SK-N-SH (cell line): ENCODE results near the gene B3GNT7. TPM values are rescaled to one million over a fixed set of nuclear protein-coding genes. Genes with fewer than 3 reads are reported as not detected.
"Not testable (repeated sequence)": the region's sequence is repeated elsewhere in the genome, so short reads cannot be mapped to it uniquely, and the experiment has no call there.

Experiments
- CTCF ChIA-PET: fragments of 300-600, 350-600 bp; formaldehyde crosslinking; extraction: SDS; loops from one replicate; lab custom pipeline; 2021; lab: Yijun Ruan, JAX
- POLR2A ChIA-PET: fragments of 350-600 bp; sonication (Branson Sonifier 250); formaldehyde crosslinking; extraction: SDS; loops from one replicate; lab custom pipeline; 2020; ENCODE audit warnings: antibody characterized with exemption, inconsistent platforms; lab: Yijun Ruan, JAX
- DNase-seq: peaks from one replicate; pipeline ENCODE4 v3.0.0; 2012
- H2AFZ ChIP-seq: fragments of 200-600 bp; sonication (generic); 2 replicates; pipeline ENCODE4 v1.8.1; 2016; ENCODE audit warnings: antibody characterized with exemption, mild to moderate bottlenecking, low read depth
- H3F3A ChIP-seq: fragments of 200-600 bp; sonication (generic); replicated peaks from 2 replicates; pipeline ENCODE3; 2016; ENCODE audit warnings: antibody characterized with exemption, mild to moderate bottlenecking; ENCODE audit not compliant: insufficient read depth
- H3K27ac ChIP-seq, 2 experiments: fragments of 200-500 bp in 1 of 2; fragments of 200-600 bp in 1 of 2; sonication (Bioruptor generic) in 1 of 2; sonication (generic), shearing (Covaris generic) in 1 of 2; 2 replicates each; pipeline versions ENCODE4 v1.5.1 to v1.6.1; 2014 to 2016; ENCODE audit warnings: low read depth in 2 of 2, inconsistent platforms in 1 of 2, low read length in 1 of 2, mild to moderate bottlenecking in 1 of 2, mixed read lengths in 1 of 2
- H3K27me3 ChIP-seq: fragments of 200-600 bp; sonication (generic), shearing (Covaris generic); 2 replicates; pipeline ENCODE4 v1.6.1; 2016; ENCODE audit warnings: mixed run types; ENCODE audit not compliant: insufficient read depth
- H3K36me3 ChIP-seq, 2 experiments: fragments of 200-500 bp in 1 of 2; fragments of 200-600 bp in 1 of 2; sonication (Bioruptor generic) in 1 of 2; sonication (generic) in 1 of 2; replicated peaks in 1 of 2; 2 replicates each; pipeline versions ENCODE3 to v1.5.1; 2014 to 2016; ENCODE audit warnings: low read length in 1 of 2, mild to moderate bottlenecking in 1 of 2; ENCODE audit not compliant: insufficient read depth in 2 of 2, control insufficient read depth in 1 of 2
- H3K4me1 ChIP-seq, 2 experiments: fragments of 200-500 bp in 1 of 2; fragments of 200-600 bp in 1 of 2; sonication (Bioruptor generic) in 1 of 2; sonication (generic), shearing (Covaris generic) in 1 of 2; 2 replicates each; pipeline versions ENCODE4 v1.5.1 to v1.6.1; 2014 to 2016; ENCODE audit warnings: low read depth in 1 of 2, low read length in 1 of 2, mixed run types in 1 of 2; ENCODE audit not compliant: insufficient read depth in 2 of 2, control insufficient read depth in 1 of 2
- H3K4me2 ChIP-seq: fragments of 200-600 bp; sonication (generic), shearing (Covaris generic); 2 replicates; pipeline ENCODE4 v1.6.1; 2017; ENCODE audit warnings: mixed run types
- H3K4me3 ChIP-seq, 2 experiments: fragments of 200-500 bp in 1 of 2; fragments of 200-600 bp in 1 of 2; sonication (Bioruptor generic) in 1 of 2; sonication (generic), shearing (Covaris generic) in 1 of 2; 2 replicates each; pipeline versions ENCODE4 v1.5.1 to v1.8.1; 2014 to 2016; ENCODE audit warnings: low read depth in 2 of 2, inconsistent platforms in 1 of 2, low read length in 1 of 2, mild to moderate bottlenecking in 1 of 2, mixed read lengths in 1 of 2, moderate library complexity in 1 of 2
- H3K79me2 ChIP-seq: fragments of 200-600 bp; sonication (generic); 2 replicates; pipeline ENCODE4 v1.8.1; 2017; ENCODE audit warnings: mild to moderate bottlenecking; ENCODE audit not compliant: insufficient read depth
- H3K9ac ChIP-seq: fragments of 200-600 bp; sonication (generic); 2 replicates; pipeline ENCODE4 v1.6.1; 2017; ENCODE audit warnings: mixed run types
- H3K9me2 ChIP-seq: fragments of 200-600 bp; sonication (generic); 2 replicates; pipeline ENCODE4 v1.6.1; 2017; ENCODE audit warnings: mixed run types
- H3K9me3 ChIP-seq: fragments of 200-600 bp; sonication (generic); 2 replicates; pipeline ENCODE4 v1.6.1; 2017; ENCODE audit warnings: mixed run types, mild to moderate bottlenecking, moderate library complexity
- H4K20me1 ChIP-seq: fragments of 200-600 bp; sonication (generic); 2 replicates; pipeline ENCODE4 v1.6.1; 2017; ENCODE audit warnings: mild to moderate bottlenecking, mixed run types; ENCODE audit not compliant: insufficient read depth
- FOSL2 ChIP-seq: IDR thresholded peaks from 2 replicates; pipeline ENCODE4 v1.4.0; 2012; ENCODE audit warnings: low read depth, mild to moderate bottlenecking, moderate library complexity, borderline replicate concordance
- FOXJ3 ChIP-seq: sonication (generic); formaldehyde crosslinking; IDR thresholded peaks from 2 replicates; pipeline ENCODE4 v1.5.1; 2020; ENCODE audit warnings: mild to moderate bottlenecking, missing genetic modification reagents
- IRF3 ChIP-seq: fragments of 150-350 bp; IDR thresholded peaks from 2 replicates; pipeline ENCODE4 v1.6.1; 2016; ENCODE audit warnings: mild to moderate bottlenecking, low read depth, low read length
- MAX ChIP-seq: IDR thresholded peaks from 2 replicates; pipeline ENCODE4 v1.4.0; 2012; ENCODE audit warnings: low read depth
- MEF2A ChIP-seq: IDR thresholded peaks from 2 replicates; pipeline ENCODE4 v1.4.0; 2012; ENCODE audit warnings: low read depth, borderline replicate concordance
- MXI1 ChIP-seq: IDR thresholded peaks from 2 replicates; pipeline ENCODE4 v1.6.1; 2012; ENCODE audit warnings: mild to moderate bottlenecking, low read depth, low read length, improper control_type of control experiment
- NFIC ChIP-seq: IDR thresholded peaks from 2 replicates; pipeline ENCODE4 v1.4.0; 2012; ENCODE audit warnings: borderline replicate concordance
- POLR2AphosphoS5 ChIP-seq: IDR thresholded peaks from 2 replicates; pipeline ENCODE4 v1.6.1; 2012; ENCODE audit warnings: low read depth, low read length
- RFX5 ChIP-seq: IDR thresholded peaks from 2 replicates; pipeline ENCODE4 v1.6.1; 2012; ENCODE audit warnings: mild to moderate bottlenecking, improper control_type of control experiment, low read length
- USF1 ChIP-seq: IDR thresholded peaks from 2 replicates; pipeline ENCODE4 v1.4.0; 2012; ENCODE audit warnings: low read depth, borderline replicate concordance
- USF2 ChIP-seq: fragments of 150-350 bp; IDR thresholded peaks from 2 replicates; pipeline ENCODE4 v1.6.1; 2017; ENCODE audit warnings: antibody characterized with exemption, low read length, low read depth, borderline replicate concordance
- YY1 ChIP-seq: IDR thresholded peaks from 2 replicates; pipeline ENCODE4 v1.4.0; 2012; ENCODE audit warnings: low read depth, mild to moderate bottlenecking
- WGBS: methylation state at CpG from one replicate; pipeline ENCODE4 v1.1.6; 2017; ENCODE audit warnings: low lambda C conversion rate; 5-methylcytosine and 5-hydroxymethylcytosine counted together
- polyA plus RNA-seq, 3 experiments: library from polyadenylated mRNA; depleted of rRNA; stranded (reverse); fragments of >200 nt; gene quantifications; 2 replicates each; pipeline ENCODE4 v1.2.3, GENCODE V29; 2012

The B3GNT7 gene
- polyA plus RNA-seq, 1 of the 3 experiments (the other 2 are of a cell fraction), result 0.12 TPM

GRCh38 chr2:231348704-231349373 lies 46.7 kb upstream of the B3GNT7 start:
- no peak overlapping the region for H3K4me2 ChIP-seq
- H2AFZ ChIP-seq, result no peak overlapping the region
- H3K9ac ChIP-seq, result no peak overlapping the region
- ChIA-PET POLR2A (no interaction called here), CTCF (interaction anchor here (1.2 kb wide), 1 partner anchor 61 kb away, joined by 3 read pairs; no protein-coding TSS in a partner anchor)
- no peak overlapping the region for H3K4me3 ChIP-seq
- H3K36me3 ChIP-seq, result peaks cover 0 to 6% of the 10 kb centered on the region in 2 experiments
- 93% methylated on average over 5 of the region's 5 CpGs for WGBS
- no peaks in the 10 kb centered on the region for H3K9me2 ChIP-seq
- DNase-seq, result no peak
- H3F3A ChIP-seq, result peaks cover 2% of the 10 kb centered on the region
- no peaks in the 10 kb centered on the region for H3K27me3 ChIP-seq
- no peaks in the 10 kb centered on the region for H4K20me1 ChIP-seq
- no peaks in the 10 kb centered on the region for H3K9me3 ChIP-seq
- TF ChIP-seq RFX5 (no peak), POLR2AphosphoS5 (no peak), USF2 (no peak), FOXJ3 (no peak), USF1 (no peak), MXI1 (no peak), MAX (no peak)
- peaks cover 0 to 11% of the 10 kb centered on the region in 2 experiments; a peak in 2 of 4 replicates for H3K4me1 ChIP-seq
- H3K79me2 ChIP-seq, result no peaks in the 10 kb centered on the region
- no peak overlapping the region for H3K27ac ChIP-seq

- H3K9ac ChIP-seq, H4K20me1 ChIP-seq, H3K4me3 ChIP-seq, POLR2A ChIA-PET, H3K27me3 ChIP-seq, H3K36me3 ChIP-seq, H3K27ac ChIP-seq, H3K9me2 ChIP-seq, H3K79me2 ChIP-seq, H3K9me3 ChIP-seq, H3F3A ChIP-seq, H3K4me2 ChIP-seq, H2AFZ ChIP-seq, DNase-seq: not testable (repeated sequence)
- 96% methylated on average over 10 of the region's 10 CpGs for WGBS
- CTCF ChIA-PET, result interaction anchor here (0.7 to 1.2 kb wide), 2 partner anchors 52 to 60 kb away, joined by 3 read pairs; no protein-coding TSS in a partner anchor
- peaks cover 0 to 11% of the 10 kb centered on the region in 2 experiments; a peak in 2 of 4 replicates for H3K4me1 ChIP-seq
These were observed 46.2 kb upstream of the B3GNT7 start for GRCh38 chr2:231349374-231349735.

- H3K4me2 ChIP-seq, result no peak overlapping the region
- no peak overlapping the region for H3K4me3 ChIP-seq
- 95% methylated on average over 5 of the region's 5 CpGs for WGBS
- no peak overlapping the region for H3K9ac ChIP-seq
- no peak overlapping the region for H2AFZ ChIP-seq
- CTCF ChIA-PET, result no interaction called here
- H3K27me3 ChIP-seq, result no peaks in the 10 kb centered on the region
- H3K36me3 ChIP-seq, result no peaks in the 10 kb centered on the region
- TF ChIP-seq IRF3 (no peak), MEF2A (no peak), NFIC (no peak), YY1 (no peak), FOSL2 (no peak)
- TF ChIP-seq, all 33 proteins: peak for 0
- Histone ChIP-seq H3F3A (no peaks in the 10 kb centered on the region), H3K9me2 (no peaks in the 10 kb centered on the region), H3K9me3 (no peaks in the 10 kb centered on the region), H4K20me1 (no peaks in the 10 kb centered on the region), H3K79me2 (no peaks in the 10 kb centered on the region), H3K4me1 (peaks cover 0 to 25% of the 10 kb centered on the region in 2 experiments; a peak in 2 of 4 replicates), H3K27ac (no peak overlapping the region)
- POLR2A ChIA-PET, result no interaction called here
- DNase-seq, result no peak
These were observed 43.9 kb upstream of the B3GNT7 start for GRCh38 chr2:231351648-231352047.
